Mesothelial cell of epicardium (in vitro differentiated cells): Measurements from ENCODE around the gene ANKRD11. TPM values are rescaled to one million over a fixed set of nuclear protein-coding genes. Genes with fewer than 3 reads are reported as not detected.
"Not testable (repeated sequence)": the region's sequence is repeated elsewhere in the genome, so short reads cannot be mapped to it uniquely, and the experiment has no call there.

ENCODE experiments used
- DNase-seq, 2 experiments: peaks; one replicate each; pipeline ENCODE4 v3.0.0; 2021; ENCODE audit warnings: low spot score in 2 of 2; ENCODE audit not compliant: unreplicated experiment in 2 of 2
- H3K27ac Mint-ChIP-seq: 2 replicates; pipeline ENCODE4 v1.8.0; 2021; ENCODE audit warnings: mixed read lengths
- H3K27me3 Mint-ChIP-seq: 2 replicates; pipeline ENCODE4 v1.8.0; 2021; ENCODE audit warnings: low read depth, mixed read lengths
- H3K36me3 Mint-ChIP-seq: 2 replicates; pipeline ENCODE4 v1.8.0; 2021; ENCODE audit warnings: mixed read lengths
- H3K4me1 Mint-ChIP-seq: 2 replicates; pipeline ENCODE4 v1.8.0; 2021; ENCODE audit warnings: mixed read lengths
- H3K4me3 Mint-ChIP-seq: 2 replicates; pipeline ENCODE4 v1.8.0; 2021; ENCODE audit warnings: mild to moderate bottlenecking, moderate library complexity, mixed read lengths
- H3K9me3 Mint-ChIP-seq: 2 replicates; pipeline ENCODE4 v1.8.0; 2021; ENCODE audit warnings: mixed read lengths
- total RNA-seq: library from RNA; stranded (reverse); gene quantifications from 3 replicates; pipeline ENCODE4 v1.2.1, GENCODE V29; 2021
- TF ChIP-seq, protein P1 (sequence below): fragments of 200-600 bp; sonication (generic); IDR thresholded peaks from one replicate; pipeline ENCODE4 v1.5.0; 2021; ENCODE audit warnings: antibody characterized with exemption; ENCODE audit not compliant: unreplicated experiment

The ANKRD11 gene
- total RNA-seq, 1 donor from 2014 or later: 247 TPM

DNA sequence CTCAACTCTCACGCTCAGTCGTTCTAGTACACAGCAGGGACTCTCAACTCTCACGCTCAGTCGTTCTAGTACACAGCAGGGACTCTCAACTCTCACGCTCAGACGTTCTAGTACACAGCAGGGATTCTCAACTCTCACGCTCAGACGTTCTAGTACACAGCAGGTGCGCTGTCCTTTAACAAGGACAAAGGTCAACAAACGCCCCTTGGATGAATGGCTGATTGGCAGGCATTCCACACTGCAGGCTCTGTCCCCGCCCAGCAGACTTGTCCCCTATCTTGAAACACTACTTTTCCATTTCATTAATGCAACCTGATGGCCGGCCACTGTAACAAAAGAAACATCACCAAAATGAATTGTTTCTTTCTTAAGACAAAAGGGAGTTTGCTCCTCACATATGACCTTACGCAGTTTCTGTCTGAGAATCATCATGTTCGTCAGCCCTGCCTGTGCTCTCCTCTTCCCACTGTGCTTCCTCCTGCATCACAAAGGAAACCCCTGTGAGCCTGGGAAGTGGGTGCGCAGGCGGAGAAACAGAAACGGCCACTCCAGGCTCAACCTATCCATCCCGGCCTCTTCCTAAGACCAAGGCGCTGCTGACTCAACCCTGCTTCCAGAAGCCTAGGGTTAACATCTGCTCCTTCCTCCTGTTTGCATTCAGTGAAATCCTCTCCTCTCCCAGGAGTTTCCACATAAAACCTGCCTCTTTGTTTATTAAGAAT lies 59.8 kb downstream of the ANKRD11 start:
- H3K27me3 Mint-ChIP-seq: no peaks in the 10 kb centered on the region
- no peaks in the 10 kb centered on the region for H3K36me3 Mint-ChIP-seq
- H3K9me3 Mint-ChIP-seq: no peaks in the 10 kb centered on the region
- H3K4me3 Mint-ChIP-seq: no peak overlapping the region
- H3K27ac Mint-ChIP-seq: peak overlapping the region; percentile 73
- peaks cover 6% of the 10 kb centered on the region for H3K4me1 Mint-ChIP-seq
- DNase-seq: no peak
- TF ChIP-seq, protein P1, sequence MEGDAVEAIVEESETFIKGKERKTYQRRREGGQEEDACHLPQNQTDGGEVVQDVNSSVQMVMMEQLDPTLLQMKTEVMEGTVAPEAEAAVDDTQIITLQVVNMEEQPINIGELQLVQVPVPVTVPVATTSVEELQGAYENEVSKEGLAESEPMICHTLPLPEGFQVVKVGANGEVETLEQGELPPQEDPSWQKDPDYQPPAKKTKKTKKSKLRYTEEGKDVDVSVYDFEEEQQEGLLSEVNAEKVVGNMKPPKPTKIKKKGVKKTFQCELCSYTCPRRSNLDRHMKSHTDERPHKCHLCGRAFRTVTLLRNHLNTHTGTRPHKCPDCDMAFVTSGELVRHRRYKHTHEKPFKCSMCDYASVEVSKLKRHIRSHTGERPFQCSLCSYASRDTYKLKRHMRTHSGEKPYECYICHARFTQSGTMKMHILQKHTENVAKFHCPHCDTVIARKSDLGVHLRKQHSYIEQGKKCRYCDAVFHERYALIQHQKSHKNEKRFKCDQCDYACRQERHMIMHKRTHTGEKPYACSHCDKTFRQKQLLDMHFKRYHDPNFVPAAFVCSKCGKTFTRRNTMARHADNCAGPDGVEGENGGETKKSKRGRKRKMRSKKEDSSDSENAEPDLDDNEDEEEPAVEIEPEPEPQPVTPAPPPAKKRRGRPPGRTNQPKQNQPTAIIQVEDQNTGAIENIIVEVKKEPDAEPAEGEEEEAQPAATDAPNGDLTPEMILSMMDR: no peak

DNA sequence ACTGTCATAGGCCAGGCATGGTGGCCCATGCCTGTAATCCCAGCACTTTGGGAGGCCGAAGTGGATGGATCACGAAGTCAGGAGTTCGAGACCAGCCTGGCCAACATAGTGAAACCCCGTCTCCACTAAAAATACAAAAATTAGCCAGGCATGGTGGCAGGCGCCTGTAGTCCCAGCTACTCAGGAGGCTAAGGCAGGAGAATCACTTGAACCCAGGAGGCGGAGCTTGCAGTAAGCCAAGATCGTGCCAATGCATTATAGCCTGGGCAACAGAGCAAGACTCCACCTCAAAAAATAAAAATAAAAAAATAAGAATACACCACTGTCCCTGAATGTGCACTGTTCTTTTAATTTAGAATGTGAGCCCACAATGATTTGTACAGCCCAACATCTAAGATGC lies 61.8 kb downstream of the ANKRD11 start:
- H3K27me3 Mint-ChIP-seq, DNase-seq: not testable (repeated sequence)

DNA sequence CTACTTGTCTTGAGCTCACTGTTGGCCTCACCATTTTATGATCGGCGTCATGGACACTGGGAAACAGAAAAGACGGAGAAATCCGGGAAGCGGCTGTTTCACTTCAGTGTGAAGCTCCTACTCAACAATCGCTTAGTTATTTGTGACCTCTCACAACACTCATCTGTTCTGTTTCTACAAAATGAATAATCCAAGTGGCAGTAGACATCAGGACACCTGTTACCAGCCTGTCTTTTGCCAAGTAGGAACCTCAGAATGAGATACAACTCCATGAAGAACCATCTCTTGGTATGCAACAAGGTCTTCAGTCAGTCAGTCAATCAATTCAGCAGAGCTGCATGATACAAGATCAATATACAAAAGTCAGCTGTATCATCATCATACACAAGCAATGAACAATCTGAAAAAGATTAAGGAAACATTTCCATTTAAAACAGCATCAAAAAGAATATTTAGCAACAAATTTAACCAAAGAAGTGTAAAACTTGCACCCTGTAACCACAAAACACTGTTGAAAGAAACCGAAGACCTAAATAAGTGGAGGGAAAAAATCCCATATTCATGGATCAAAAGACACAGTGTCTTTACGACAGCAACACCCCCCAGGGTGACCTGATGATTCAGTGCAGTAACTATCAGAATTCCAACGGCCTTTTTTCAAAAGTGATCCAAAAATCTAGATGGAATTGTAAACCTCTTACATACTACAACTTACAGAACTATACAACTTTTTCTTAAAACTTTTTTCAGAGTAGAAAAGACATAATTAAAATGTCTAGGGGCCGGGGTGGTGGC lies 63.4 kb downstream of the ANKRD11 start:
- DNase-seq: no peak
- Mint-ChIP-seq H3K4me3 (no peak overlapping the region), H3K9me3 (no peaks in the 10 kb centered on the region), H3K4me1 (peaks cover 16% of the 10 kb centered on the region), H3K36me3 (no peaks in the 10 kb centered on the region), H3K27ac (peak overlapping the region; percentile 77), H3K27me3 (no peaks in the 10 kb centered on the region)
- TF ChIP-seq, protein P1: no peak

More for the DNA sequence above, 61.8 kb downstream of the ANKRD11 start:
- not testable (repeated sequence) for H3K27ac Mint-ChIP-seq, H3K9me3 Mint-ChIP-seq, H3K4me3 Mint-ChIP-seq, H3K4me1 Mint-ChIP-seq, H3K36me3 Mint-ChIP-seq

DNA sequence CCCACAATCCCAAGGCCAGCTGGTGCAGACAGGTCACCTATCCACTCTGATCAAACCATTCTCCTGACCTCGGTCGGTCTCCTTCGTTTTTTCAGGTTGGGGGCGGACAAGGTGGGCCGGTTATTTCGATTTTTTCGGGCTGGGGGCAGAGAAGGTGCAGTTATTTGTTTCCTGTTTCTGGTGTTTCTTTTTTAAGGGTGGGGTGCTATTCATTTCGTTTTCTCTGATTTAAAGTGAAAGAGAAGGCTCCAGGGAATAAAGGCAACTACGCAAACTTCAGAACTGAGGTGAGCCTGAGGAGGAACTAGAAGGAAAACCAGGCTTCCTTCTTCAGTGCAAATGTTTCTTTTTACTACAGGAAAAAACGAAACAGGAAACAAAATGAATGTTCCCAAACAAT lies 64.8 kb downstream of the ANKRD11 start:
- Mint-ChIP-seq H3K27me3 (no peaks in the 10 kb centered on the region), H3K27ac (peak overlapping the region; percentile 77), H3K4me3 (no peak overlapping the region), H3K4me1 (peaks cover 16% of the 10 kb centered on the region), H3K36me3 (peaks cover 3% of the 10 kb centered on the region), H3K9me3 (no peaks in the 10 kb centered on the region)
- DNase-seq: no peak
- TF ChIP-seq, protein P1: no peak

DNA sequence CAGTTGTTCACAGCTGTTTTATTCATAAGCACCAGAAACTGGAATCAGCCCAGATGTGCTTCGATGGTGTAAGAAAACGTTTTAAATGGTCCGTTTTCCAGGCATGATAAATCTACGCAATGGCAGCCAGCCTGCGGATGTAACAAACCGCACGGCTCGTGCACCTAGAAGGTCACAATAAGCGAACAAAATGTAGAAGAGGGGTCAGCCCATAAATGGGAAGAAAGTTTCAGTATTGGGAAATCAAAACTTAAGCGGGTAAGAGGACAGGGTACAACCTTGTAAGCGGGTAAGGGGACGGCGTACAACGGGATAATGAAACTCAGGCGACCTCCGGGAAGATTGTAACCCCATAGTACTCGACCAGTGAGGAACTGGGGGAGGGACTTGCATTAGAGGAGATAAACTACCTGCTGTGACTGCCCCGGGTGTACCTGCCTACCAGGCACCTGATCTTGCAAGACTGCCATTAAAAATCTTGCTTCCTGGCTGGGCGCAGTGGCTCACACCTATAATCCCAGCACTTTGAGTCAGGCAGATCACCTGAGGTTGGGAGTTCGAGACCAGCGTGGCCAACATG lies 66.6 kb downstream of the ANKRD11 start:
- no peaks in the 10 kb centered on the region for H3K9me3 Mint-ChIP-seq
- DNase-seq: no peak
- no peak overlapping the region for H3K4me3 Mint-ChIP-seq
- TF ChIP-seq, protein P1: no peak
- no peaks in the 10 kb centered on the region for H3K27me3 Mint-ChIP-seq
- H3K36me3 Mint-ChIP-seq: peaks cover 5% of the 10 kb centered on the region
- H3K4me1 Mint-ChIP-seq: peaks cover 16% of the 10 kb centered on the region
- H3K27ac Mint-ChIP-seq: peak overlapping the region; percentile 64
